GM18502 (cell line): ENCODE measurements around the gene PRAMEF14.
"Not testable (repeated sequence)": the region's sequence is repeated elsewhere in the genome, so short reads cannot be mapped to it uniquely, and the experiment has no call there.

ENCODE experiments used
- ATAC-seq: cut with Tn5 transposase; IDR thresholded peaks from one replicate; pipeline ENCODE4 v1.9.1; 2021; ENCODE audit warnings: mild to moderate bottlenecking; ENCODE audit not compliant: unreplicated experiment, poor library complexity

PRAMEF14 gene, protein sequence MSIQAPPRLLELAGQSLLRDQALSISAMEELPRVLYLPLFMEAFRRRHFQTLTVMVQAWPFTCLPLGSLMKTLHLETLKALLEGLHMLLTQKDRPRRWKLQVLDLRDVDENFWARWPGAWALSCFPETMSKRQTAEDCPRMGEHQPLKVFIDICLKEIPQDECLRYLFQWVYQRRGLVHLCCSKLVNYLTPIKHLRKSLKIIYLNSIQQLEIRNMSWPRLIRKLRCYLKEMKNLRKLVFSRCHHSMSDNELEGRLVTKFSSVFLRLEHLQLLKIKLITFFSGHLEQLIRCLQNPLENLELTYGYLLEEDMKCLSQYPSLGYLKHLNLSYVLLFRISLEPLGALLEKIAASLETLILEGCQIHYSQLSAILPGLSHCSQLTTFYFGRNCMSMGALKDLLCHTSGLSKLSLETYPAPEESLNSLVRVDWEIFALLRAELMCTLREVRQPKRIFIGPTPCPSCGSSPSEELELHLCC

DNA sequence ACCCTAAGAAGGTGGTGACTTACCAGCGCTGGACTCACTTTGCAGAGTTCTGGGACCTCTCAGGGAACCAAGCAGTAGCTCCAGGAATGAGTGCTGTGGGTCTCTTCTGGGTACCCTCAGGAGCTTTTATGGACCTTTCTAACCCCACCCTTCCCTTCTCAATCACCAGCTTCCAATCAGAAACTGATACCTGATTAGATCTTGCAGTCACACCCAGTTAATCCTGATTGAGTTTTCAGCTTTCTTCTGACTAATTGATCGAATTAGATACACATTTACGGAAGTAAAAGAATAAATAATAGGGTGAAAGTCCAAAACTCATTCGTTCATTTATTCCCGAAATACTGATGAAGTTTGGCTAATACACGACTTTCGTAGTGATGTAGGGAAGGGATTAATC lies at the start of gene PRAMEF14:
Gene PRAMEF14 (minus strand): TSS at position 101 of the 400 bp plus-strand sequence. CDS start 1,820 bp downstream, outside the sequence.
- ATAC-seq = not testable (repeated sequence)

DNA sequence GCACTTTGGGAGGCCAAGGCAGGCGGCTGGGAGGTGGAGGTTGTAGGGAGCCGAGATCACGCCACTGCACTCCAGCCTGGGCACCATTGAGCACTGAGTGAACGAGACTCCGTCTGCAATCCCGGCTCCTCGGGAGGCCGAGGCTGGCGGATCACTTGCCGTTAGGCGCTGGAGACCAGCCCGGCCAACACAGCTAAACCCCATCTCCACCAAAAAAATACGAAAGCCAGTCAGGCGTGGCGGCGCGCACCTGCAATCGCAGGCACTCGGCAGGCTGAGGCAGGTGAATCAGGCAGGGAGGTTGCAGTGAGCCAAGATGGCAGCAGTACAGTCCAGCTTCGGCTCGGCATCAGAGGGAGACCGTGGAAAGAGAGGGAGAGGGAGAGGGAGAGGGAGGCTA lies 48.4 kb upstream of the PRAMEF14 start:
- ATAC-seq = not testable (repeated sequence)

DNA sequence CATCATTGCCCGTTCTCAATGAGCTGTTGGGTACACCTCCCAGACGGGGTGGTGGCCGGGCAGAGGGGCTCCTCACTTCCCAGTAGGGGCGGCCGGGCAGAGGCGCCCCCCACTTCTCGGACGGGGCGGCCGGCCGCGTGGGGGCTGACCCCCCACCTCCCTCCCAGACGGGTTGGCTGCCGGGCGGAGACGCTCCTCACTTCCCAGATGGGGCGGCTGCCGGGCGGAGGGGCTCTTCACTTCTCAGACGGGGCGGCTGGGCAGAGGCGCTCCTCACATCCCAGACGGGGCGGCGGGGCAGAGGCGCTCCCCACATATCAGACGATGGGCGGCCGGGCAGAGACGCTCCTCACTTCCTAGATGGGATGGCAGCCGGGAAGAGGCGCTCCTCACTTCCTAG lies 47.8 kb upstream of the PRAMEF14 start:
- not testable (repeated sequence) for ATAC-seq

DNA sequence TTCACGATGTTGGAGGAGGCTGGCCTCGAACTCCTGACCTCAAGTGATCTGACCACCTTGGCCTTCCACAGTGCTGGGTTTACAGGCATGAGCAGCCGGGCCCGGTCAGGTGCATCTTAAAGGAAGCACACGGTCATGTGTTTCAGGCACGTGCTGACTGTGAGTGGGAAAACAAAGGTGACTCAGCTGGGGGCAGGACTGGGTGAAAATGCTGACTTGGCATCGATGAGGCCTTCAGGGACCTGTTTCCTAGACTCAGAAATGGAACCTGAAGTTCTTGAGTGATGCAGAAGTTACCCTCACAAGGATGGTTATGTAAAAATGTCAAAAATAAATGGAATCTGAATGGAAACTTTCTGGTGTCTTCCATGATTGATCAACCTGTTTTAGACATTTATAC lies 46.1 kb upstream of the PRAMEF14 start:
- ATAC-seq = not testable (repeated sequence)

DNA sequence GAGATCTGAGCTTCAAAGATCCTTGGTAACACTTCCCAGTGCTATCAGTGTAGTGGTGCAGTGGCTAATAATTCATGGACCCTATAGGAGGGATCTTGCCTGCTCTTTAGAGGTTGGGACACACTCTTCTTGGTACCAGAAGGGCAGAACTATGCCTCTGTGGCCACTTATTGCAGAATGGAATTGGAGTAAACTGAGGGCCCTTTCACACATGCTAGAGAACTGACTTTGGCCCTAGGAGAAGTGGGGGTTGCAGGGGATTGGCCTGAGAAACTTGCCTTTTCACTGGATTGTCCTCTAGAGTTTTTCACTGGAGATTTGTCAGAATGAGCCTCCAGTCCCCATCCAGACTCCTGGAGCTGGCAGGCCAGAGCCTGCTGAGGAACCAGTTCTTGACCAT lies 42.4 kb upstream of the PRAMEF14 start, which contains the start of gene PRAMEF17:
Gene PRAMEF17 (plus strand): TSS at position 301 of the 400 bp plus-strand sequence. CDS start 26 bp downstream, at position 327.
- ATAC-seq = not testable (repeated sequence)

DNA sequence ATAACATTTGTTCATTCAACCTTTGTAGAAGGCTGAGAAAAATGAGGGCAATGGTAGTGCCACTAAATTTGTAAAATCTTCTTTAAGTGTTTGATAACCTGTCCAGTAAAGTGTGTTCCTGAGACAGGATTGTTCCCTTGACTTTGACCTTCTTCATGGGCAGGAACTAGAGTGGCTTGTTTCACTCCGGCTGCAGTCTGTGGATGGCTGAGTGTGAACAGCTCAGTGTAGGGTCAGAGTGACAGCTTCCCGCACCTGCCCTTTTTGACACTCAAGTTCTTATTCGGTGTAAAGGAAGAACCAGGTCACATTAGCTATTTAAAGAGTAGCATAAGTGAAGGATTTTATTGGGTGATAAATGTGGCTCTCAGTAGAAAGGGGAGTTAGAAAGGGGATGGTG lies 33.4 kb upstream of the PRAMEF14 start:
- not testable (repeated sequence) for ATAC-seq

DNA sequence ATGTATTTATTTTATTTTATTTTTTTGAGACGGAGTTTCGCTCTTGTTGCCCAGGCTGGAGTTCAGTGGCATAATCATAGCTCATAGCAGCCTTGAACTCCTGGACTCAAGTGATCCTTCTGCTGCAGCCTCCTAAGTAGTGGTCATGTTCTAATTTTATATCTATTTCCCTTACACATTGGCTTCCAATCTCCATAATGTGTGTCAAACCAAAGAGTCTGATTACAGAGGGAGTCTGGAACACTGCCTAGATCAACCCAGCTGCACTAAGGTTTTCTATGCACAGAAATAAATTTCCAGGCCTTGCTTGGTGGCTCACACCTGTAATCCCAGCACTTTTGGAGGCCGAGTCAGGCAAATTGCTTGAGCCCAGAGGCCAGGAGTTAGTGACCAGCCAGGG lies 32.0 kb upstream of the PRAMEF14 start:
- ATAC-seq = not testable (repeated sequence)

DNA sequence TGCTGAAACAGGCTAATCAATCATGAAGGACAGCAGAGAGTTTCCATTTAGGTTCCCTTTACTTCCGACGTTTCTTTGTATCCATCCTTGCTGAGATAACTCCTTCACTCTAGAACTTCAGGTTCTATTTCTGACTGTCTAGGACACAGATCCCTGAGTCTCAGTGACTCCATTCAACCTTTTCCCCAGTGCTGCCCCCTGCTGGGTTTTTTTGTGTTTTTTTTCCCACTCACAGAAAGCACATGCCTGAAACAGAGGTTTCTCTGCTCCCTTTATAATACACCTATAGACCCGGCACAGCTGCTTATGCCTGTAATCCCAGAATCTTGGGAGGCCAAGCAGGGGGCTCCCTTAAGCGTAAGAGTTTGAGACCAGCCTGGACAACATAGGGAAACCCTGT lies 21.6 kb upstream of the PRAMEF14 start:
- not testable (repeated sequence) for ATAC-seq

DNA sequence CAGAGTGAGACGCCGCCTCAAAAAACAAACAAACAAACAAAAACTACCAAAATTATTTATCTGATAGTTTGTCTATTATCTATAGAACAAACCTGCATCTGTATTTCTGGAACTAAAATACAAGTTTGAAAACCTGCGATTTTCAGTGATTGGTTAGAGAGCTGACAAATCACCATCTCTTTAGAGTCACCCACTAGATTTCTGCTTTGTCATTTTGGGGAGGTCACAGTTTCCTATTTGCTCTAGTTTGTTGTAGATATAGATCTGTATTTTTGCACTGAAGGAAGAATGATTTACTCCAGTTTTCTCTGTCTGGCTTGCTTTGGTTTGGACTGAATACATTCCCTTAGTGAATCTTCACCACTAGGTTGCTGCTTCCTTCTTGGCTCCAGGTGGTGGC lies 19.6 kb upstream of the PRAMEF14 start:
- not testable (repeated sequence) for ATAC-seq

DNA sequence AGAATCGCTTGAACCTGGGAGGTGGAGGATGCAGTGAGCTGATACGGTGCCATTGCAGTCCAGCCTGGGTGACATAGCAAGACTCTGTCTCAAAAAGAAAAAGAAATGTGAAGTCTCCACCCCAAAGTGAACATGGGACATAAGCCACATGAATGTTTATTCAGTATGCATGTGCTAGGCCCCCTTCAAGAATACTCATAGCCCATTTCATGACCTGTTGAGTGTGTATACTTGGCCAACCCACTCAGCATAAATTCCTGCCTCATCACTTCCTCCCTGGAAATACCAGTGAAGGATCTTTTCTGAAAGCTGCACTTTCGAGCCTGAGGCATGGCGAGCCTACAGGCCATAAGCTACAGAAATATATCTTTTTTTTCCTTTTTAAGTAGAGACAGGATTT lies 18.0 kb upstream of the PRAMEF14 start:
- not testable (repeated sequence) for ATAC-seq

DNA sequence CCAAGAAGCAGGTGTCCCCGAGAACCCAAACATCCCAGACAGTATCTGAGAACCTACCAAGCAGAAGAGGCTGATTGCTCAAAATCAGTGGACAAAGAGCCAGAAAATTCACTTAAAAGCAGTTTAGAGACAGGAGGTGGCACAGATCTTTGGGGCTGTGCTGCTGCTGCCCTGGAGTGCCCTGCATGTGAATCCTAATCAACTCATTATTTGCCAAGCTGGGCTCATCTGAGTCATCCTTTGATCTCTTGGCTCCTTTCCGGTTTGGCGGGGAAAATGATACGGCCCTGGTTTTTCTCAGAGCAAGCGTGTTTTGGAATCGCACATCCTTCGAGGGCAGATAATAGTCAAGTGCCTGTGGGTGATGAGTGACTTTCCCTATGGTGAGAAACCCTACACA lies 15.4 kb upstream of the PRAMEF14 start:
- not testable (repeated sequence) for ATAC-seq

DNA sequence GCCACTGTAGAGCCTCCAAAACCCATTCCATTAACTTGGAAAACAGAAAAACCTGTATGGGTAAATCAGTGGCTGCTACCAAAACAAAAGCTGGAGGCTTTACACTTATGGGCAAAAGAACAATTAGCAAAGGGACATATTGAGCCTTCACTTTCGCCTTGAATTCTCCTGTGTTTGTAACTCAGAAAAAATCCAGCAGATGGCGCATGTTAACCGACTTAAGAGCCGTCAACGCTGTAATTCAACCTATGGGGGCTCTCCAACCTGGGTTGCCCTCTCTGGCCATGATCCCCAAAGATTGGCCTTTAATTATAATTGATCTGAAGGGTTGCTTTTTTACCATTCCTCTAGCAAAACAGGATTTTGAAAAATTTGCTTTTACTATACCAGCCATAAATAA lies 9.8 kb upstream of the PRAMEF14 start:
- ATAC-seq = not testable (repeated sequence)

DNA sequence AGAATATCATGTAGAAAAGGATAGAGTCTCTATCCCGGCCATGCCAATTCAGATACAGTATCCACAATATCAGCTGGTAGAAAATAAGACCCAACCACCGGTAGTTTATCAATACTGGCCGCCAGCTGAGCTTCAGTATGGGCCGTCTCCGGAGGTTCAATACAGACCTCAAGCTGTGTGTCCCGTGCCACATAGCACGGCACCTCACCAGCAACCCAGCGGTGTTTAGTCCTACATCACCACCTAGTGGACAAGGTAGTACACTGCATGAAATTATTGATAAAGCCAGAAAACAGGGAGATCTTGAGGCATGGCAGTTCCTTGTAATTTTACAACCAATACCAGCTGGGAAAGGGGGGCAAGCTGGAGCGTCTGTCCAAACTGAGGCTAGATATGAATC lies 7.5 kb upstream of the PRAMEF14 start:
- not testable (repeated sequence) for ATAC-seq

DNA sequence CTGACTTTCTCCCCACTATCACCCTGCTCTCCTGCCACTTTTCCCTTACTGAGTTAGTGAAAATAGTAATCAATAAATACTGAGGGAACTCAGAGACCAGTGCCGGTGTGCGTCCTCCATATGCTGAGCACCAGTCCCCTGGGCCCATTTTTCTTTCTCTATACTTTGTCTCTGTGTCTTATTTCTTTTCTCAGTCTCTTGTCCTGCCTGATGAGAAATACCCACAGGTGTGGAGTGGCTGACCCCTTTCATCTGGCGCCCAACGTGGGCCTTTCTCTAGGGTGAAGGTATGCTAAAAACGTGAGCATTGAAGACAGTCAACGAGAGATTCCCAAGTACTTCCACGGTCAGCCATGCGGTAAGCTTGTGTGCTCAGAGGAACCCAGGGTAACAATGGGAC lies 6.5 kb upstream of the PRAMEF14 start:
- ATAC-seq = not testable (repeated sequence)

DNA sequence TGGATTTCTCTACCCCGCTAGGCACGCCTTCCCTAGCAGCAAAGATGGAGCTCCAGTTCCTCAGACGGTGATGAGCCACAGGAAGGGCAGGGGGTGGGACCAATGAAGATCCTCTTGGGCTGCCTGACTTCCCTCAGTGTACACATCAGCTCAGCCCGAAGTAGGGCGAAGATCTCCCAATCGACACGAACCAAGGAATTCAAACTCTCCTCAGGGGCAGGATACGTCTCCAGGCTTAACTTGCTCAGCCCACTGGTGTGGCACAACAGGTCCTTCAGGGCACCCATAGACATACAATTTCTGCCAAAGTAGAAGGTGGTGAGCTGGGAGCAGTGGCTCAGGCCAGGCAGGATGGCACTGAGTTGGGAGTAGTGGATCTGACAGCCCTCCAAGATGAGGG lies 4.4 kb downstream of the PRAMEF14 start:
- not testable (repeated sequence) for ATAC-seq

DNA sequence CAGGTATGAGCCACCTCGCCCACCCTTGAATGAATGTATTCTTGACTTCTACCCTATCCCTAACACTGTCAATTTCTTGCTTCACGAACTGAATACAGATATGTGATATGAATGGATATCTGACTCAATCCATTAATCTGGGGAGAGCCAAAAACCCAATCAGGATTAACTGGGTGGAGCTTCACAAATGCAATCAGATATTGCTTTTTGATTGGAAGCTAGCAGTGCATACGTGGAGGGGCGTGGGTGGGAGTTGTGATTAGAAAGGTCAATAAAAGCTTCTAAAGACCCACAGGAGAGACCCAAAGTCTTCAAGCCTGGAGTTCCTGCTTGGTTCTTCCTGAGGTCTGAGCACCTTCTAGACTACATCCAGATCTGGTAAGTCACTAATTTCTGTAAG lies 31.7 kb downstream of the PRAMEF14 start, which contains the start of gene PRAMEF15:
Gene PRAMEF15 (plus strand): TSS at position 301 of the 400 bp plus-strand sequence. CDS start 2,827 bp downstream, outside the sequence.
- not testable (repeated sequence) for ATAC-seq

DNA sequence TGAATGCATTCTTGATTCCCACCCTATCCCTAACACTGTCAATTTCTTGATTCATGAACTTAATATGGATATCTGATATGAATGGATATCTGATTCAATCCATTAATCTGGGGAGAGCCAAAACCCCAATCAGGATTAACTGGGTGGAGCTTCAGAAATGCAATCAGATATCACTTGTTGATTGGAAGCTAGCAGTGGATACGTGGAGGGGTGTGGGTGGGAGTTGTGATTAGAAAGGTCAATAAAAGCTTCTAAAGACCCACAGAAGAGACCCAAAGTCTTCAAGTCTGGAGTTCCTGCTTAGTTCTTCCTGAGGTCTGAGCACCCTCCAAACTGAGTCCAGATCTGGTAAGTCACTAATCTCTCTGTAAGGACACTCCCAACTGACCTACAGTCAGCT lies 43.7 kb downstream of the PRAMEF14 start, which contains the start of gene PRAMEF33:
Gene PRAMEF33 (plus strand): TSS at position 301 of the 400 bp plus-strand sequence. CDS start 2,416 bp downstream, outside the sequence.
- ATAC-seq = not testable (repeated sequence)

DNA sequence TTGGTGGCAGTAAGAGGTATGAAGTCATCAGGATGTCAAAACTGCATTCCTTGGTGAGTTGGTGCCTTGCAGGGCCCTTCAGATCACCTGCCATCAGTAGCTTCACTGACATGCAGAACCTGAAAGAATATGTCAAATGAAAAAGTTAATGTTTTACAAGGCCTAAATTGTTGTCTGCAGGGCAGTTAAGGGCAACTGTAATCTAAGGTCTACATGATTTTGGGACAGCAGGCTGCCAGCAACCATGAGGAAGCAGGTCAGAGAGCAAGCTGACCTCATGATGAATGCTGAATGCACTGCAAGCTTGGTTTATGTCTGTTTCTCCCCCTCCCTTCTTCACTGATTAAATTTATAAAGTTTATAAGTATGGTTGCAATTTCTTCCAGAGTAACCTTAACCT lies 44.7 kb downstream of the PRAMEF14 start:
- ATAC-seq = not testable (repeated sequence)

DNA sequence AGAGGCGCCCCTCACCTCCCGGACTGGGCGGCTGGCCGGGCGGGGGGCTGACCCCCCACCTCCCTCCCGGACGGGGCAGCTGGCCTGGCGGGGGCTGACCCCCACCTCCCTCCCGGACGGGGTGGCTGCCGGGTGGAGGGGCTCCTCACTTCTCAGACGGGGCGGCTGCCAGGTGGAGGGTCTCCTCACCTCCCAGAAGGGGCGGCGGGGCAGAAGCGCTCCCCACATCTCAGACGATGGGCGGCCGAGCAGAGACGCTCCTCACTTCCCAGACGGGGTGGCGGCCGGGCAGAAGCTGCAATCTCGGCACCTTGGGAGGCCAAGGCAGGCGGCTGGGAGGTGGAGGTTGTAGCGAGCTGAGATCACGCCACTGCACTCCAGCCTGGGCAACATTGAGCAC lies 48.2 kb downstream of the PRAMEF14 start:
- not testable (repeated sequence) for ATAC-seq

DNA sequence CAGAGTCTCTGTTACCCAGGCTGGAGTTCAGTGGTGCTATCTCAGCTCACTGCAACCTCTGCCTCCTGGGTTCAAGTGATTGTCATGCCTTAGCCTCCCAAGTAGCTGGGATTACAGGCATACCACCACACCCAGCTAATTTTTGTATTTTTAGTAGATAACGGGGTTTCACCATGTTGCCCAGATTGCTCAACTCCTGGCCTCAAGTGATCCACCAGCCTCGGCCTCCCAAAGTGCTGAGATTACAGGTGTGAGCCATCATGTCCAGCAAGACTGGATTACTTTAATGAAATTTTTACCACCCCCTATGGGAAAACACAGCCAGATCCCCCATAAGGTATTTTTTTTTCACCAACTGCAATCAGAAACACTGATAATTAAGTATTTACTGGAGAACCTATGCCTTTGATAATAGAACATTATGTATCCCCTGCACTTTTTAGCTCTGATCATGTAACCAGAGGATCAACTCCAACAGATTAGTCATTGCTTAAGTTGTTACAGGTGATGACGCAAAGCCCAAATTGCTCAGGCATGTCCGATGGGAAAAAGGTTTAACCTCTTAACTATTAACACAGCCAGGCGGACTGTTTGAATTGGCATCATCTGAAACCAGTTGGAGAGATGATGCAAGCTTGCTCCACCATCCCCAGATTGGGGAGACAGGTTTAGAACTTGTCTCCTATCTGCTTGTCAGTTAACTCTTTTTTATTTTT lies 49.6 kb downstream of the PRAMEF14 start:
- not testable (repeated sequence) for ATAC-seq
